ENCODE results near the gene ST6GALNAC6.
A peak's percentile ranks its signal among the peaks of the same experiment; 100 is the strongest.

ST6GALNAC6 gene

GRCh38 chr9:127924736-127925444 is 25.5 kb upstream of the ST6GALNAC6 start:
- H3K27ac ChIP-seq (ENCODE audit: low read depth, low read length, severe bottlenecking): no peak overlapping the region
- H3K4me1 ChIP-seq (ENCODE audit: control insufficient read depth, insufficient read depth, low read length, poor library complexity, severe bottlenecking): peaks cover 9% of the 10 kb centered on the region
- no peaks in the 10 kb centered on the region for H3K36me3 ChIP-seq (ENCODE audit: control insufficient read depth, insufficient read depth, low read length)
- no peaks in the 10 kb centered on the region for H3K9me3 ChIP-seq (ENCODE audit: control insufficient read depth, low read length)
- H3K4me3 ChIP-seq (ENCODE audit: extremely low read depth, insufficient read depth, low read length, poor library complexity, severe bottlenecking): no peak overlapping the region
- 87 to 91% methylated on average over 20 to 22 of the region's 22 CpGs for WGBS, 2 experiments (ENCODE audit: insufficient coverage in 2 of 2)

- WGBS, 2 experiments (ENCODE audit: insufficient coverage in 2 of 2): 81 to 86% methylated on average over 8 of the region's 8 CpGs
- no peak overlapping the region for H3K27ac ChIP-seq (ENCODE audit: low read depth, low read length, severe bottlenecking)
- H3K9me3 ChIP-seq (ENCODE audit: control insufficient read depth, low read length): no peaks in the 10 kb centered on the region
- H3K4me1 ChIP-seq (ENCODE audit: control insufficient read depth, insufficient read depth, low read length, poor library complexity, severe bottlenecking): peaks cover 15% of the 10 kb centered on the region
- H3K4me3 ChIP-seq (ENCODE audit: extremely low read depth, insufficient read depth, low read length, poor library complexity, severe bottlenecking): no peak overlapping the region
- H3K36me3 ChIP-seq (ENCODE audit: control insufficient read depth, insufficient read depth, low read length): no peaks in the 10 kb centered on the region
Measured at GRCh38 chr9:127923771-127924170, 24.4 kb upstream of the ST6GALNAC6 start.

- no peak overlapping the region for H3K27ac ChIP-seq (ENCODE audit: low read depth, low read length, severe bottlenecking)
- no peaks in the 10 kb centered on the region for H3K9me3 ChIP-seq (ENCODE audit: control insufficient read depth, low read length)
- peaks cover 22% of the 10 kb centered on the region for H3K4me1 ChIP-seq (ENCODE audit: control insufficient read depth, insufficient read depth, low read length, poor library complexity, severe bottlenecking)
- no peaks in the 10 kb centered on the region for H3K36me3 ChIP-seq (ENCODE audit: control insufficient read depth, insufficient read depth, low read length)
- H3K4me3 ChIP-seq (ENCODE audit: extremely low read depth, insufficient read depth, low read length, poor library complexity, severe bottlenecking): no peak overlapping the region
- 50 to 51% methylated on average over 5 of the region's 6 CpGs for WGBS, 2 experiments (ENCODE audit: insufficient coverage in 2 of 2)
Measured at GRCh38 chr9:127923046-127923445, 23.6 kb upstream of the ST6GALNAC6 start.

- Histone ChIP-seq H3K9me3 (ENCODE audit: control insufficient read depth, low read length) (no peaks in the 10 kb centered on the region), H3K27ac (ENCODE audit: low read depth, low read length, severe bottlenecking) (no peak overlapping the region), H3K4me3 (ENCODE audit: extremely low read depth, insufficient read depth, low read length, poor library complexity, severe bottlenecking) (no peak overlapping the region), H3K4me1 (ENCODE audit: control insufficient read depth, insufficient read depth, low read length, poor library complexity, severe bottlenecking) (peaks cover 23% of the 10 kb centered on the region), H3K36me3 (ENCODE audit: control insufficient read depth, insufficient read depth, low read length) (no peaks in the 10 kb centered on the region)
- WGBS, 2 experiments (ENCODE audit: insufficient coverage in 2 of 2): 20 to 27% methylated on average over 34 to 45 of the region's 45 CpGs
Measured at GRCh38 chr9:127921557-127922120, 22.2 kb upstream of the ST6GALNAC6 start.

- Histone ChIP-seq H3K9me3 (ENCODE audit: control insufficient read depth, low read length) (no peaks in the 10 kb centered on the region), H3K27ac (ENCODE audit: low read depth, low read length, severe bottlenecking) (no peak overlapping the region), H3K4me3 (ENCODE audit: extremely low read depth, insufficient read depth, low read length, poor library complexity, severe bottlenecking) (no peak overlapping the region), H3K36me3 (ENCODE audit: control insufficient read depth, insufficient read depth, low read length) (no peaks in the 10 kb centered on the region), H3K4me1 (ENCODE audit: control insufficient read depth, insufficient read depth, low read length, poor library complexity, severe bottlenecking) (peaks cover 26% of the 10 kb centered on the region)
- WGBS, 2 experiments (ENCODE audit: insufficient coverage in 2 of 2): 94 to 98% methylated on average over 6 of the region's 7 CpGs
Measured at GRCh38 chr9:127920794-127921193, 21.4 kb upstream of the ST6GALNAC6 start.

- H3K4me1 ChIP-seq (ENCODE audit: control insufficient read depth, insufficient read depth, low read length, poor library complexity, severe bottlenecking): peaks cover 30% of the 10 kb centered on the region
Measured at GRCh38 chr9:127919253-127919815, 19.9 kb upstream of the ST6GALNAC6 start.

GRCh38 chr9:127918183-127919107 is 19.0 kb upstream of the ST6GALNAC6 start:
- Histone ChIP-seq H3K27ac (ENCODE audit: low read depth, low read length, severe bottlenecking) (peak overlapping the region; percentile 71), H3K4me3 (ENCODE audit: extremely low read depth, insufficient read depth, low read length, poor library complexity, severe bottlenecking) (no peak overlapping the region), H3K4me1 (ENCODE audit: control insufficient read depth, insufficient read depth, low read length, poor library complexity, severe bottlenecking) (peaks cover 30% of the 10 kb centered on the region), H3K9me3 (ENCODE audit: control insufficient read depth, low read length) (no peaks in the 10 kb centered on the region), H3K36me3 (ENCODE audit: control insufficient read depth, insufficient read depth, low read length) (no peaks in the 10 kb centered on the region)
- WGBS, 2 experiments (ENCODE audit: insufficient coverage in 2 of 2): 86 to 93% methylated on average over 8 of the region's 8 CpGs

More at GRCh38 chr9:127919253-127919815, 19.9 kb upstream of the ST6GALNAC6 start:
- WGBS, 2 experiments (ENCODE audit: insufficient coverage in 2 of 2): 59 to 77% methylated on average over 3 to 4 of the region's 8 CpGs
- peak overlapping the region; percentile 71 for H3K27ac ChIP-seq (ENCODE audit: low read depth, low read length, severe bottlenecking)
- no peaks in the 10 kb centered on the region for H3K36me3 ChIP-seq (ENCODE audit: control insufficient read depth, insufficient read depth, low read length)
- no peaks in the 10 kb centered on the region for H3K9me3 ChIP-seq (ENCODE audit: control insufficient read depth, low read length)
- no peak overlapping the region for H3K4me3 ChIP-seq (ENCODE audit: extremely low read depth, insufficient read depth, low read length, poor library complexity, severe bottlenecking)

GRCh38 chr9:127917603-127918002 is 18.2 kb upstream of the ST6GALNAC6 start:
- Histone ChIP-seq H3K36me3 (ENCODE audit: control insufficient read depth, insufficient read depth, low read length) (no peaks in the 10 kb centered on the region), H3K9me3 (ENCODE audit: control insufficient read depth, low read length) (no peaks in the 10 kb centered on the region), H3K4me1 (ENCODE audit: control insufficient read depth, insufficient read depth, low read length, poor library complexity, severe bottlenecking) (peaks cover 30% of the 10 kb centered on the region), H3K4me3 (ENCODE audit: extremely low read depth, insufficient read depth, low read length, poor library complexity, severe bottlenecking) (no peak overlapping the region), H3K27ac (ENCODE audit: low read depth, low read length, severe bottlenecking) (no peak overlapping the region)
- WGBS, 2 experiments (ENCODE audit: insufficient coverage in 2 of 2): 62 to 90% methylated on average over 5 to 6 of the region's 6 CpGs

GRCh38 chr9:127916720-127917581 is 17.5 kb upstream of the ST6GALNAC6 start, which contains the start of gene ST6GALNAC4:
Gene ST6GALNAC4 (minus strand): TSS chr9:127917041. CDS start chr9:127916419, 622 bp downstream.
- peak within 1 kb of the TSS; percentile 46 for H3K4me3 ChIP-seq (ENCODE audit: extremely low read depth, insufficient read depth, low read length, poor library complexity, severe bottlenecking)
- H3K27ac ChIP-seq (ENCODE audit: low read depth, low read length, severe bottlenecking): no peak within 1 kb of the TSS
- WGBS, 2 experiments (ENCODE audit: insufficient coverage in 2 of 2): 5 to 7% methylated on average over 47 to 59 of the region's 71 CpGs
- H3K9me3 ChIP-seq (ENCODE audit: control insufficient read depth, low read length): no peaks in the 10 kb centered on the region
- no peaks in the 10 kb centered on the region for H3K36me3 ChIP-seq (ENCODE audit: control insufficient read depth, insufficient read depth, low read length)
- peaks cover 30% of the 10 kb centered on the region for H3K4me1 ChIP-seq (ENCODE audit: control insufficient read depth, insufficient read depth, low read length, poor library complexity, severe bottlenecking)
